Transverse colon (tissue), 4 donors: Measurements from ENCODE around the gene HS3ST5. TPM values are rescaled to one million over a fixed set of nuclear protein-coding genes. Genes with fewer than 3 reads are reported as not detected.

Source experiments
- DNase-seq: peaks from one replicate; pipeline ENCODE4 v3.0.0-alpha.2; 2019
- H3K27ac ChIP-seq, 4 donors: fragments of 200-600 bp; sonication (generic); 2 replicates each; pipeline ENCODE4 v1.5.1; 2016 to 2018; ENCODE audit warnings: inconsistent platforms in 4 of 4
- H3K27me3 ChIP-seq: fragments of 200-600 bp; sonication (generic); 2 replicates; pipeline ENCODE4 v1.5.1; 2017; ENCODE audit warnings: inconsistent platforms
- H3K36me3 ChIP-seq, 4 donors: fragments of 200-600 bp; sonication (generic); 2 replicates each; pipeline ENCODE4 v1.5.1; 2017 to 2019; ENCODE audit warnings: inconsistent platforms in 4 of 4
- H3K4me1 ChIP-seq, 4 donors: fragments of 200-600 bp; sonication (generic); 2 replicates each; pipeline ENCODE4 v1.5.1; 2017 to 2020; ENCODE audit warnings: inconsistent platforms in 4 of 4
- H3K4me3 ChIP-seq, 4 donors: fragments of 200-600 bp; sonication (generic); 1 replicate in 1 of 4; 2 replicates in 3 of 4; pipeline versions ENCODE4 v1.5.1 to v1.6.1; 2017 to 2019; ENCODE audit warnings: inconsistent platforms in 4 of 4
- H3K9me3 ChIP-seq, 2 donors: fragments of 200-600 bp; sonication (generic); 2 replicates each; pipeline ENCODE4 v1.5.1; 2017 to 2019; ENCODE audit warnings: inconsistent platforms in 2 of 2
- CTCF ChIP-seq, 5 experiments: fragments of 200-600 bp in 3 of 5; fragments of 450-650 bp in 2 of 5; sonication (generic) in 3 of 5; IDR thresholded peaks; 1 replicate in 2 of 5; 2 replicates in 3 of 5; pipeline ENCODE4 v1.5.1; 2016 to 2017; ENCODE audit warnings: antibody characterized with exemption in 5 of 5, inconsistent platforms in 3 of 5, mild to moderate bottlenecking in 2 of 5, moderate library complexity in 1 of 5
- EP300 ChIP-seq: sonication (generic); formaldehyde crosslinking; IDR thresholded peaks from one replicate; pipeline ENCODE4 v1.6.1; 2017; ENCODE audit warnings: antibody characterized with exemption, low read depth
- POLR2A ChIP-seq: fragments of 450-650 bp; IDR thresholded peaks from one replicate; pipeline ENCODE4 v1.6.1; 2016; ENCODE audit warnings: antibody characterized with exemption, mild to moderate bottlenecking, moderate library complexity
- POLR2AphosphoS5 ChIP-seq, 3 donors: sonication (generic); formaldehyde crosslinking; IDR thresholded peaks; one replicate each; pipeline ENCODE4 v1.6.1; 2016; ENCODE audit warnings: antibody characterized with exemption in 3 of 3
- WGBS, 2 donors: methylation state at CpG; one replicate each; pipeline ENCODE4 v1.1.5; 2018; ENCODE audit warnings: low coverage in 1 of 2; 5-methylcytosine and 5-hydroxymethylcytosine counted together
- in situ Hi-C, 4 donors: fragments of 200-750 bp; cut with MboI; loops; one replicate each; pipeline versions ENCODE4 v1.15.0 to v1.15.1; 2017; ENCODE audit warnings: low sequenced_read_pairs in 3 of 4, low pct_ligation_motif_present in 1 of 4, low pct_unique_long_range_greater_than_20kb in 1 of 4
- intact Hi-C: fragments of 100-400 bp; cut with DNase I; formaldehyde crosslinking; loops from one replicate; pipeline ENCODE4 v1.15.1; 2023; ENCODE audit warnings: low total_unique reads
- total RNA-seq, 4 donors: library from RNA; depleted of rRNA; stranded (reverse); fragments of >200 nt; gene quantifications; one replicate each; pipeline ENCODE4 v1.1.0, GENCODE V29; 2016

The HS3ST5 gene
- total RNA-seq, 4 donors from 2014 or later: 0.27 to 0.32 TPM; not detected in 2

GRCh38 chr6:114195631-114196403 is 147.0 kb downstream of the HS3ST5 start:
- intact Hi-C loops (no loop called here), in situ Hi-C loops (no loop called here)
- WGBS, 2 donors: 86 to 89% methylated on average over 7 of the region's 7 CpGs
- Histone ChIP-seq H3K9me3 (no peaks in the 10 kb centered on the region), H3K4me1 (no peaks in the 10 kb centered on the region), H3K27ac (no peak overlapping the region), H3K4me3 (no peak overlapping the region), H3K27me3 (no peaks in the 10 kb centered on the region), H3K36me3 (no peaks in the 10 kb centered on the region)
- DNase-seq: no peak
- no peak for TF ChIP-seq POLR2AphosphoS5 (IDR thresholded peaks at IDR 0.05)
- TF ChIP-seq POLR2A: no peak
- TF ChIP-seq EP300: no peak
- TF ChIP-seq CTCF (IDR thresholded peaks at IDR 0.05): no peak

- Histone ChIP-seq H3K27ac (no peak overlapping the region), H3K36me3 (no peaks in the 10 kb centered on the region), H3K4me3 (no peak overlapping the region), H3K4me1 (no peaks in the 10 kb centered on the region), H3K27me3 (no peaks in the 10 kb centered on the region), H3K9me3 (no peaks in the 10 kb centered on the region)
- in situ Hi-C loops: no loop called here
- no peak for TF ChIP-seq EP300
- TF ChIP-seq POLR2AphosphoS5 (IDR thresholded peaks at IDR 0.05): no peak
- TF ChIP-seq POLR2A: no peak
- no peak for TF ChIP-seq CTCF (IDR thresholded peaks at IDR 0.05)
- WGBS, 2 donors: 42 to 64% methylated on average over 1 of the region's 1 CpG
- intact Hi-C loops: no loop called here
- no peak for DNase-seq
Measured at GRCh38 chr6:114195027-114195365, 147.8 kb downstream of the HS3ST5 start.

GRCh38 chr6:114194362-114195026 is 148.3 kb downstream of the HS3ST5 start:
- no peaks in the 10 kb centered on the region for H3K36me3 ChIP-seq
- H3K27ac ChIP-seq: no peak overlapping the region
- intact Hi-C loops: no loop called here
- no peak overlapping the region for H3K4me3 ChIP-seq
- no peaks in the 10 kb centered on the region for H3K4me1 ChIP-seq
- no peaks in the 10 kb centered on the region for H3K9me3 ChIP-seq
- TF ChIP-seq POLR2AphosphoS5 (IDR thresholded peaks at IDR 0.05) (no peak), POLR2A (no peak), EP300 (no peak), CTCF (IDR thresholded peaks at IDR 0.05) (no peak)
- H3K27me3 ChIP-seq: no peaks in the 10 kb centered on the region
- in situ Hi-C loops: no loop called here
- DNase-seq: no peak
- 52% methylated on average over 4 of the region's 4 CpGs; no CpG with 5 or more reads in 1 of the 2 donors for WGBS, 2 donors

GRCh38 chr6:114187563-114187962 is 155.3 kb downstream of the HS3ST5 start:
- WGBS, 2 donors: 88 to 100% methylated on average over 2 to 4 of the region's 4 CpGs
- Histone ChIP-seq H3K4me3 (no peak overlapping the region), H3K27ac (no peak overlapping the region), H3K9me3 (no peaks in the 10 kb centered on the region), H3K36me3 (no peaks in the 10 kb centered on the region), H3K27me3 (no peaks in the 10 kb centered on the region), H3K4me1 (no peaks in the 10 kb centered on the region)
- no peak for DNase-seq
- no peak for TF ChIP-seq POLR2A
- TF ChIP-seq POLR2AphosphoS5 (IDR thresholded peaks at IDR 0.05): no peak
- TF ChIP-seq EP300: no peak
- no peak for TF ChIP-seq CTCF (IDR thresholded peaks at IDR 0.05)
- in situ Hi-C loops (no loop called here), intact Hi-C loops (no loop called here)
